ENCODE results near the gene ZCCHC14.
A peak's percentile ranks its signal among the peaks of the same experiment; 100 is the strongest.
"Not testable (repeated sequence)": the region's sequence is repeated elsewhere in the genome, so short reads cannot be mapped to it uniquely, and the experiment has no call there.

ZCCHC14 gene

GRCh38 chr16:87393680-87394055 lies 99.2 kb downstream of the ZCCHC14 start:
- no peak for TF ChIP-seq CTCF (IDR thresholded peaks at IDR 0.05; ENCODE audit: insufficient read depth, low read length, poor library complexity, severe bottlenecking)
- peaks cover 2% of the 10 kb centered on the region for H3K36me3 ChIP-seq (ENCODE audit: control insufficient read depth, insufficient read depth, low read length)
- no peaks in the 10 kb centered on the region for H3K27me3 ChIP-seq (replicated peaks; ENCODE audit: control insufficient read depth, insufficient read depth, low read length)
- DNase-seq (ENCODE audit: extremely low read depth, insufficient read length) = no peak
- H3K4me3 ChIP-seq (replicated peaks; ENCODE audit: low read depth, low read length) = no peak overlapping the region

GRCh38 chr16:87392821-87393679 lies 99.8 kb downstream of the ZCCHC14 start:
- TF ChIP-seq CTCF (IDR thresholded peaks at IDR 0.05; ENCODE audit: insufficient read depth, low read length, poor library complexity, severe bottlenecking) = peak; percentile 12
- Histone ChIP-seq H3K36me3 (ENCODE audit: control insufficient read depth, insufficient read depth, low read length) (no peaks in the 10 kb centered on the region), H3K4me3 (replicated peaks; ENCODE audit: low read depth, low read length) (peak overlapping the region; percentile 80), H3K27me3 (replicated peaks; ENCODE audit: control insufficient read depth, insufficient read depth, low read length) (no peaks in the 10 kb centered on the region)
- DNase-seq (ENCODE audit: extremely low read depth, insufficient read length) = peak; percentile 62

GRCh38 chr16:87391950-87392820 lies 100.6 kb downstream of the ZCCHC14 start, which contains the start of gene MAP1LC3B:
Gene MAP1LC3B, plus strand, starts transcription at chr16:87392336. Its CDS starts 92 bp downstream, at chr16:87392428.
- Histone ChIP-seq H3K36me3 (ENCODE audit: control insufficient read depth, insufficient read depth, low read length) (no peaks in the 10 kb centered on the region), H3K27me3 (replicated peaks; ENCODE audit: control insufficient read depth, insufficient read depth, low read length) (no peaks in the 10 kb centered on the region), H3K4me3 (replicated peaks; ENCODE audit: low read depth, low read length) (peak within 1 kb of the TSS; percentile 80)
- peak; percentile 99 for DNase-seq (ENCODE audit: extremely low read depth, insufficient read length)
- TF ChIP-seq CTCF (IDR thresholded peaks at IDR 0.05; ENCODE audit: insufficient read depth, low read length, poor library complexity, severe bottlenecking) = no peak

- Histone ChIP-seq H3K4me3 (replicated peaks; ENCODE audit: low read depth, low read length) (peak overlapping the region; percentile 71), H3K27me3 (replicated peaks; ENCODE audit: control insufficient read depth, insufficient read depth, low read length) (no peaks in the 10 kb centered on the region), H3K36me3 (ENCODE audit: control insufficient read depth, insufficient read depth, low read length) (no peaks in the 10 kb centered on the region)
- no peak for DNase-seq (ENCODE audit: extremely low read depth, insufficient read length)
- TF ChIP-seq CTCF (IDR thresholded peaks at IDR 0.05; ENCODE audit: insufficient read depth, low read length, poor library complexity, severe bottlenecking) = no peak
Observed at GRCh38 chr16:87391324-87391949, 101.4 kb downstream of the ZCCHC14 start.

- Histone ChIP-seq H3K4me3 (replicated peaks; ENCODE audit: low read depth, low read length) (no peak overlapping the region), H3K36me3 (ENCODE audit: control insufficient read depth, insufficient read depth, low read length) (no peaks in the 10 kb centered on the region), H3K27me3 (replicated peaks; ENCODE audit: control insufficient read depth, insufficient read depth, low read length) (no peaks in the 10 kb centered on the region)
- DNase-seq (ENCODE audit: extremely low read depth, insufficient read length) = no peak
- no peak for TF ChIP-seq CTCF (IDR thresholded peaks at IDR 0.05; ENCODE audit: insufficient read depth, low read length, poor library complexity, severe bottlenecking)
Observed at GRCh38 chr16:87390641-87391323, 102.0 kb downstream of the ZCCHC14 start.

GRCh38 chr16:87389914-87390313 lies 102.9 kb downstream of the ZCCHC14 start:
- not testable (repeated sequence) for DNase-seq (ENCODE audit: extremely low read depth, insufficient read length); H3K36me3 ChIP-seq (ENCODE audit: control insufficient read depth, insufficient read depth, low read length); H3K4me3 ChIP-seq (replicated peaks; ENCODE audit: low read depth, low read length); H3K27me3 ChIP-seq (replicated peaks; ENCODE audit: control insufficient read depth, insufficient read depth, low read length)

Measured in GM06990 (cell line).